Measurements from ENCODE around the gene ATP1A1.

Gene ATP1A1

DNA sequence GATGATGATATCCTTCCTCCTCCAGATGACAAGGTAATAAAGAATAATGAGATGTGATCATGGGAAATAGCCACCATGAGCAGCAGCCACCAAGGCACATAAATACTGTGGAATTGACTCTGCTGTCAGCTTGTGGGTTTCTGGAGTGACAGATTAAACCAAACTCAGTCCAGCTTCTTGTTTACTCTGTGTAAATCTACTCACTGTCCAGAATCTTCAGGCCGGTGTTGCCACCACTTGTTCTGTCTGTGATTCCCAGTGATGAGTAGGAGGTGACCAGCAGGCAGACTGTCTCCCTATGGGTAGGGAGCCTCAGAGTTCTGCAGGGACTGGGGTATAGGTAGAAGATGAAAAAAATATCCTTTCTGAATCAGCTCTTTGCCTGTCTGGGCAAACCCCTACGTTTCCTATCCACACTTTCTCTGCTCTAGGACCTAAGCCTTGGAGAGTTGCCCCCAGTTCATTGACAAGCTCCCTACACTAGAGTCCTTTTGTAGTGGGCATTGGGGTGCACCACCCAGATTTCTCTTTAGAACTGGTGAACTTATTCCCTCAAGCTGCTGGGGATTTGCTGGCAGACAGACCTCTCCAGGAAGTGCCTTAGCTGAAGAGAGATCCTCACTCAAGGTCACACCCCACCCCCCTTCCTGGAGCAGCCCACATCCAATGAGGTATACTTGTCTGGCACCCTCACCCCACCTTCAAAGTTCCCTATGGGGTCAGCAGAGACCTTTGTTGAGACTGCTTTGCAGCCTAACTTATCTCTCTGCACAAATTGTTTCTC lies 47.6 kb downstream of the ATP1A1 start:
- Histone ChIP-seq H3K36me3 (ENCODE audit: insufficient read depth, low read length) (no peaks in the 10 kb centered on the region), H3K9me3 (ENCODE audit: low read length) (no peaks in the 10 kb centered on the region), H3K4me1 (ENCODE audit: insufficient read depth, low read length) (peaks cover 8% of the 10 kb centered on the region), H3K27ac (ENCODE audit: low read depth, low read length) (no peak overlapping the region), H3K27me3 (ENCODE audit: control insufficient read depth in 1 of 2, insufficient read depth in 2 of 2, low read length in 2 of 2) (no peaks in the 10 kb centered on the region), H3K9ac (ENCODE audit: low read length) (no peak overlapping the region), H3K4me3 (ENCODE audit: low read depth in 1 of 2, low read length in 2 of 2) (no peak overlapping the region)

DNA sequence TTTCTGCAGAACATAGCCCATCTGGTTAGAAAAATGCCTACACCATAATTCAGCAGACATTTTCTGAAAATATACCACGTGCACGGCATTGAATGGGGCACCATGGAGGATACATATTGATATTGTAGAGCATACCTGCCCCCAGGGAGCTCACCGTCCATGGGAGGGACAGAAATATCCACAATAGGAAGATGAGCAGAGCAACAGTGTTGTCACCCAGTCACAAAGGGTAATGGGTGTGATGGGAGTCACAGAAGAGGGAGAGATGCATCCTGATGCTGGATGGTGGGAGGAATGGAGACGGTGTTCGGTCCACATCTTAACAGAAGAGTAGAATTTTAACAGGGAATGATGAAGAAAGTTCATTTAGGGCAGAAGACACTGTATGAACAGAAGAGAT lies 51.4 kb downstream of the ATP1A1 start:
- H3K27me3 ChIP-seq (ENCODE audit: control insufficient read depth in 1 of 2, insufficient read depth in 2 of 2, low read length in 2 of 2): no peaks in the 10 kb centered on the region
- no peak overlapping the region for H3K4me3 ChIP-seq (ENCODE audit: low read depth in 1 of 2, low read length in 2 of 2)
- no peak overlapping the region for H3K27ac ChIP-seq (ENCODE audit: low read depth, low read length)
- no peaks in the 10 kb centered on the region for H3K9me3 ChIP-seq (ENCODE audit: low read length)
- no peaks in the 10 kb centered on the region for H3K4me1 ChIP-seq (ENCODE audit: insufficient read depth, low read length)
- no peaks in the 10 kb centered on the region for H3K36me3 ChIP-seq (ENCODE audit: insufficient read depth, low read length)
- H3K9ac ChIP-seq (ENCODE audit: low read length): no peak overlapping the region

DNA sequence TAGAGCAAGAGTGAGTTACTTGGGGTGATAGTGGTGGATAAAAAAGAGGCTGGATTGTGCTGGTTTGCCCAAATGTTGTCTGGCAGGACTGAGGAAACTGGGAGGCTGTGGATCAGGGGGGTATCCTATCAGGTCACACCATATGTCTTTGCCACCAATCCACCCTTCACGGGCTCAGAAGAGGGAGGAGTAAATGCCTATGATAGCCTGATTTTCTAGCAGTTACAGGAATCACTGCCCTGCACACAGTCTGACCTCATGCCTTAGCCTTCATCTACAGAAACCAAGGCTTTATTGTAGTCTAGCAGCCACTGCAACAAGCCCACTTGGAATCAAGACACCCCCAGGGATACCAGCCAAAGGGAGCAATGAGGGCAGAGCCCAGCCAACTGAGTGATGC lies 51.8 kb downstream of the ATP1A1 start:
- Histone ChIP-seq H3K27me3 (ENCODE audit: control insufficient read depth in 1 of 2, insufficient read depth in 2 of 2, low read length in 2 of 2) (no peaks in the 10 kb centered on the region), H3K4me1 (ENCODE audit: insufficient read depth, low read length) (no peaks in the 10 kb centered on the region), H3K9ac (ENCODE audit: low read length) (no peak overlapping the region), H3K4me3 (ENCODE audit: low read depth in 1 of 2, low read length in 2 of 2) (no peak overlapping the region), H3K36me3 (ENCODE audit: insufficient read depth, low read length) (no peaks in the 10 kb centered on the region), H3K27ac (ENCODE audit: low read depth, low read length) (no peak overlapping the region), H3K9me3 (ENCODE audit: low read length) (no peaks in the 10 kb centered on the region)

- Histone ChIP-seq H3K27me3 (ENCODE audit: control insufficient read depth in 1 of 2, insufficient read depth in 2 of 2, low read length in 2 of 2) (no peaks in the 10 kb centered on the region), H3K27ac (ENCODE audit: low read depth, low read length) (no peak overlapping the region), H3K4me1 (ENCODE audit: insufficient read depth, low read length) (no peaks in the 10 kb centered on the region), H3K9me3 (ENCODE audit: low read length) (no peaks in the 10 kb centered on the region), H3K36me3 (ENCODE audit: insufficient read depth, low read length) (no peaks in the 10 kb centered on the region), H3K9ac (ENCODE audit: low read length) (no peak overlapping the region), H3K4me3 (ENCODE audit: low read depth in 1 of 2, low read length in 2 of 2) (no peak overlapping the region)
These were observed 52.9 kb downstream of the ATP1A1 start for GRCh38 chr1:116425987-116426386.

DNA sequence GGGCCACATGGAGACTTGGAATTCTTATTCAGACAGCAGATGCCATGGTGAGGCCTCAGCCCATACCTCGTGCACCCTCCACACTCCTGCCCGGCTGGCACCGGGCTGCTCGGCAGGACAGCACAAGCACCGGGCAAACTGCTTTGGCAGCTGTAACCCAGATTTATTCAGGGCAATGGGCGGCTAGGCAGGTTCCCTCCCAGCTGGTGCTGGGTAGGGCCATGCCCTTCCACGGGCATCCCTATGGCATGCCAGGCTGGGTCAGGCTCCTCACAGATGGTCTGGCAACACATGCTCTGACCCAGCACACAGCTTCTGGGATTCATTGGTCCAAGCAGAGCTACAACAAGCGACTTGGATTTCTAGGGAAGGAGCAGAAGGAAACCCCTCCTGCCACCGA lies 53.4 kb downstream of the ATP1A1 start:
- Histone ChIP-seq H3K9ac (ENCODE audit: low read length) (no peak overlapping the region), H3K27ac (ENCODE audit: low read depth, low read length) (no peak overlapping the region), H3K27me3 (ENCODE audit: control insufficient read depth in 1 of 2, insufficient read depth in 2 of 2, low read length in 2 of 2) (no peaks in the 10 kb centered on the region), H3K9me3 (ENCODE audit: low read length) (no peaks in the 10 kb centered on the region), H3K4me1 (ENCODE audit: insufficient read depth, low read length) (no peaks in the 10 kb centered on the region), H3K4me3 (ENCODE audit: low read depth in 1 of 2, low read length in 2 of 2) (no peak overlapping the region), H3K36me3 (ENCODE audit: insufficient read depth, low read length) (no peaks in the 10 kb centered on the region)

DNA sequence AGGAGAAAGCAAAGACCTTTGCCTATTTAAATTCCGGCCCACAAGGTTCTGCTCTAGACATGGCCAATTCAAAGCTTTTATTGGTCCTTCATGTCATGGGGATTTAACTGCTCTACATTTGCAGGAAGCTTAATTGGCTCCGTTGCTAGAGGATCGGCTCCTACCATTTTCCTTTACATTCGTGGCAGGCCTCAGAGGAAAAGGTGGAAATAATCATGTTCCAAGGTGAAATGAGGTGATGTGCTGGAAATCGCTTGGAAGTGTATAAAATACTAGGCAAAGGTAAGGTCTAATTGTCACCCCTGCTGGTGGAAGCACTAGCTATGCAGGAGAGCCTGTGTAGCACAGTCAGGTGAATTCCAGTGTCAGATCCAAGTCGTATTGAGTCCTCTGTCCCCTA lies 55.5 kb downstream of the ATP1A1 start:
- Histone ChIP-seq H3K4me1 (ENCODE audit: insufficient read depth, low read length) (no peaks in the 10 kb centered on the region), H3K4me3 (ENCODE audit: low read depth in 1 of 2, low read length in 2 of 2) (no peak overlapping the region), H3K9me3 (ENCODE audit: low read length) (no peaks in the 10 kb centered on the region), H3K36me3 (ENCODE audit: insufficient read depth, low read length) (no peaks in the 10 kb centered on the region), H3K27me3 (ENCODE audit: control insufficient read depth in 1 of 2, insufficient read depth in 2 of 2, low read length in 2 of 2) (no peaks in the 10 kb centered on the region), H3K9ac (ENCODE audit: low read length) (no peak overlapping the region), H3K27ac (ENCODE audit: low read depth, low read length) (no peak overlapping the region)

- Histone ChIP-seq H3K36me3 (ENCODE audit: insufficient read depth, low read length) (no peaks in the 10 kb centered on the region), H3K9me3 (ENCODE audit: low read length) (no peaks in the 10 kb centered on the region), H3K27ac (ENCODE audit: low read depth, low read length) (no peak overlapping the region), H3K9ac (ENCODE audit: low read length) (no peak overlapping the region), H3K27me3 (ENCODE audit: control insufficient read depth in 1 of 2, insufficient read depth in 2 of 2, low read length in 2 of 2) (no peaks in the 10 kb centered on the region), H3K4me3 (ENCODE audit: low read depth in 1 of 2, low read length in 2 of 2) (no peak overlapping the region), H3K4me1 (ENCODE audit: insufficient read depth, low read length) (no peaks in the 10 kb centered on the region)
These were observed 56.9 kb downstream of the ATP1A1 start for GRCh38 chr1:116429821-116430374.

DNA sequence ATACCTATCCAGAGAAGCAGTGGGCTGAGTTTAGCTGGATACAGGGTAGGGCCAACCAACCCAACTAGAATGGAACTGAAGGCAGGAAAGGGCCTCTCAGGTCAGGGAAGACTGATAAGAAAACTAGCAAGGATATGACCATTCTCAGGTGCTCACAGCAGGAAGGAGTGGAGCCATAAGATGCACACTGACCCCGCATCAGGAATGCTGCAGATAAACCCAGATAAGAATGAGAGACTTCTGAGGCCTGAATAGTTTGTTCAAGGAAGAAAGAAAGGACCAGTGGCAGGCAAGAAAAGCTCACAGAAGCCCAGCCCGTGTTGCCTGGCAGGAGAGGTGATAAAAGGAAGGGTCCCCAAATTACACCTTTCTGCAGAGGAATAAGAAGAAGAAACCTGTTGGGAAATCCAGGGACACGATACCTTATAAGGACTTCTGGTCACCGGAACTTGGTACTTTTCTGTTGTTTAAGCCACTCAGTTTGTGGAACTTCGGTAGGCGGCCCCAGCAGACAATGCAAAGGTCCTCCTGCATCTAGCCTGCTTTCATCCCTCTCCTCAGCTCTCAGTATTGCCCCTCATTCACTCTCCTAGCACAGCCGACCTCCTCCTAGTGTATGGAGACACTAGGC lies 58.9 kb downstream of the ATP1A1 start:
- no peaks in the 10 kb centered on the region for H3K4me1 ChIP-seq (ENCODE audit: insufficient read depth, low read length)
- no peaks in the 10 kb centered on the region for H3K9me3 ChIP-seq (ENCODE audit: low read length)
- H3K9ac ChIP-seq (ENCODE audit: low read length): no peak overlapping the region
- H3K27me3 ChIP-seq (ENCODE audit: control insufficient read depth in 1 of 2, insufficient read depth in 2 of 2, low read length in 2 of 2): no peaks in the 10 kb centered on the region
- no peak overlapping the region for H3K4me3 ChIP-seq (ENCODE audit: low read depth in 1 of 2, low read length in 2 of 2)
- H3K27ac ChIP-seq (ENCODE audit: low read depth, low read length): no peak overlapping the region
- H3K36me3 ChIP-seq (ENCODE audit: insufficient read depth, low read length): no peaks in the 10 kb centered on the region

DNA sequence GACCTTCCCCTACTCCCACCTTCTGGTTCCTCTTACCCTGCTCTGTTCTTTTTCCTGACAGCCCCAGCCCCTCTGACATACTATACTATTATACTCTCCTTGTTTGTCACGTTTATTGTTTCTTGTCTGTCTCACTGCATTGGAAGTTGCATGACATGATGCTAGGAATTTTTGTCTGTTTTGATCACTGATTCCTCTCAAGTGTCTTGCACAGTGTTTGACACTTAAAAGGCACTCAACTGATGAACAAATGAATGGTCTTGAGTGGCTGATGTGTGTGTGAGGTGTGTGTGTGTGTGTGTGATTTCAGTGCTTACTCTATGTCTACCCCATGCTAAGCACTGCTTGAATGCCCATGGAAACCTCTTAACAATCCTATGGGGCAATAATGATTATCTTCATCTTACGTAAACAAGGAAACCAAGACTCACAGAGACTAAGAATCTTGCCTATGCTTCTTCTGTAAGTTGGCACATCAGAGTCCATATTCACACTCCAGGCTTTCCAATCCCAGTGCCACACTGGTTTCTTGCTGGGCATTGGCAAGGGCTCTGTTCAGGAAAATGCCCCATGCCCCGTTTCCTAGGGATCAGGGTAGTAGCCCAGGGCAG lies 59.7 kb downstream of the ATP1A1 start:
- H3K4me3 ChIP-seq (ENCODE audit: low read depth in 1 of 2, low read length in 2 of 2): no peak overlapping the region
- no peaks in the 10 kb centered on the region for H3K9me3 ChIP-seq (ENCODE audit: low read length)
- H3K27ac ChIP-seq (ENCODE audit: low read depth, low read length): no peak overlapping the region
- no peaks in the 10 kb centered on the region for H3K36me3 ChIP-seq (ENCODE audit: insufficient read depth, low read length)
- no peaks in the 10 kb centered on the region for H3K4me1 ChIP-seq (ENCODE audit: insufficient read depth, low read length)
- H3K27me3 ChIP-seq (ENCODE audit: control insufficient read depth in 1 of 2, insufficient read depth in 2 of 2, low read length in 2 of 2): no peaks in the 10 kb centered on the region
- no peak overlapping the region for H3K9ac ChIP-seq (ENCODE audit: low read length)

- Histone ChIP-seq H3K4me3 (ENCODE audit: low read depth in 1 of 2, low read length in 2 of 2) (no peak overlapping the region), H3K27me3 (ENCODE audit: control insufficient read depth in 1 of 2, insufficient read depth in 2 of 2, low read length in 2 of 2) (no peaks in the 10 kb centered on the region), H3K4me1 (ENCODE audit: insufficient read depth, low read length) (no peaks in the 10 kb centered on the region), H3K9ac (ENCODE audit: low read length) (no peak overlapping the region), H3K36me3 (ENCODE audit: insufficient read depth, low read length) (no peaks in the 10 kb centered on the region), H3K9me3 (ENCODE audit: low read length) (no peaks in the 10 kb centered on the region), H3K27ac (ENCODE audit: low read depth, low read length) (no peak overlapping the region)
These were observed 60.5 kb downstream of the ATP1A1 start for GRCh38 chr1:116433275-116434257.

- Histone ChIP-seq H3K4me3 (ENCODE audit: low read depth in 1 of 2, low read length in 2 of 2) (no peak overlapping the region), H3K9me3 (ENCODE audit: low read length) (no peaks in the 10 kb centered on the region), H3K4me1 (ENCODE audit: insufficient read depth, low read length) (no peaks in the 10 kb centered on the region), H3K27me3 (ENCODE audit: control insufficient read depth in 1 of 2, insufficient read depth in 2 of 2, low read length in 2 of 2) (no peaks in the 10 kb centered on the region), H3K27ac (ENCODE audit: low read depth, low read length) (no peak overlapping the region), H3K9ac (ENCODE audit: low read length) (no peak overlapping the region), H3K36me3 (ENCODE audit: insufficient read depth, low read length) (no peaks in the 10 kb centered on the region)
These were observed 61.8 kb downstream of the ATP1A1 start for GRCh38 chr1:116434849-116435248.

Data from muscle layer of colon (tissue), 2 donors.